Mesenchymal stem cell (in vitro differentiated cells and primary cell): ENCODE measurements around the gene MIDN.

Experiments
- DNase-seq: peaks from one replicate; pipeline ENCODE4 v3.0.0-alpha.2; 2013
- H2AFZ ChIP-seq: one replicate; pipeline ENCODE4 v1.6.1; 2013; ENCODE audit warnings: low read depth, mild to moderate bottlenecking, control low read depth, inconsistent platforms, low read length, moderate library complexity
- H2AK5ac ChIP-seq: 2 replicates; pipeline ENCODE4 v1.6.1; 2013; ENCODE audit warnings: low read length, moderate library complexity, mild to moderate bottlenecking, inconsistent platforms; ENCODE audit not compliant: severe bottlenecking
- H2BK120ac ChIP-seq: one replicate; pipeline ENCODE4 v1.6.1; 2013; ENCODE audit warnings: low read depth, mild to moderate bottlenecking, inconsistent platforms, low read length, moderate library complexity
- H2BK12ac ChIP-seq, 2 experiments: one replicate each; pipeline ENCODE4 v1.6.1; 2013; ENCODE audit warnings: inconsistent platforms in 2 of 2, low read length in 2 of 2, mild to moderate bottlenecking in 2 of 2, moderate library complexity in 2 of 2, control low read depth in 1 of 2
- H2BK15ac ChIP-seq: one replicate; pipeline ENCODE4 v1.6.1; 2013; ENCODE audit warnings: mild to moderate bottlenecking, low read depth, inconsistent platforms; ENCODE audit not compliant: poor library complexity, severe bottlenecking
- H2BK5ac ChIP-seq: 2 replicates; pipeline ENCODE4 v1.6.1; 2013; ENCODE audit warnings: low read depth, mild to moderate bottlenecking, low read length, control low read depth, inconsistent platforms; ENCODE audit not compliant: poor library complexity, severe bottlenecking
- H3K14ac ChIP-seq, 2 experiments: one replicate each; pipeline ENCODE4 v1.6.1; 2013; ENCODE audit warnings: inconsistent platforms in 2 of 2, low read length in 2 of 2, control low read depth in 1 of 2, mild to moderate bottlenecking in 1 of 2, moderate library complexity in 1 of 2
- H3K18ac ChIP-seq, 2 experiments: one replicate each; pipeline ENCODE4 v1.6.1; 2013; ENCODE audit warnings: inconsistent platforms in 2 of 2, low read length in 2 of 2, control low read depth in 1 of 2, low read depth in 1 of 2, mild to moderate bottlenecking in 1 of 2
- H3K23ac ChIP-seq, 2 experiments: one replicate each; pipeline ENCODE4 v1.6.1; 2013; ENCODE audit warnings: inconsistent platforms in 2 of 2, low read length in 2 of 2, mild to moderate bottlenecking in 2 of 2, moderate library complexity in 2 of 2, control low read depth in 1 of 2
- H3K27ac ChIP-seq: 2 replicates; pipeline ENCODE4 v1.5.1; 2013; ENCODE audit warnings: mild to moderate bottlenecking, moderate library complexity, low read length, control low read depth, inconsistent platforms; ENCODE audit not compliant: poor library complexity, severe bottlenecking
- H3K27me3 ChIP-seq, 2 experiments: 2 replicates each; pipeline versions ENCODE4 v1.6.1 to v1.7.0; 2013; ENCODE audit warnings: low read length in 2 of 2, mild to moderate bottlenecking in 2 of 2, moderate library complexity in 2 of 2, control low read depth in 1 of 2, inconsistent platforms in 1 of 2; ENCODE audit not compliant: control insufficient read depth in 1 of 2, insufficient read depth in 1 of 2
- H3K36me3 ChIP-seq, 2 experiments: 2 replicates each; pipeline versions ENCODE4 v1.6.1 to v1.7.0; 2013; ENCODE audit warnings: low read length in 2 of 2, control low read depth in 1 of 2, inconsistent platforms in 1 of 2, low read depth in 1 of 2, mild to moderate bottlenecking in 1 of 2; ENCODE audit not compliant: insufficient read depth in 2 of 2, control insufficient read depth in 1 of 2
- H3K4ac ChIP-seq, 2 experiments: one replicate each; pipeline ENCODE4 v1.6.1; 2013; ENCODE audit warnings: inconsistent platforms in 2 of 2, low read length in 2 of 2, mild to moderate bottlenecking in 2 of 2, moderate library complexity in 2 of 2, control low read depth in 1 of 2, low read depth in 1 of 2
- H3K4me1 ChIP-seq: 2 replicates; pipeline ENCODE4 v1.6.1; 2013; ENCODE audit warnings: low read depth, low read length, control low read depth; ENCODE audit not compliant: control insufficient read depth, insufficient read depth
- H3K4me2 ChIP-seq: 2 replicates; pipeline ENCODE4 v1.6.1; 2013; ENCODE audit warnings: low read length, mild to moderate bottlenecking, inconsistent platforms; ENCODE audit not compliant: poor library complexity, severe bottlenecking
- H3K4me3 ChIP-seq, 2 experiments: 2 replicates each; pipeline versions ENCODE4 v1.5.1 to v1.7.0; 2013; ENCODE audit warnings: low read length in 2 of 2, mild to moderate bottlenecking in 2 of 2, control low read depth in 1 of 2, low read depth in 1 of 2; ENCODE audit not compliant: insufficient read depth in 1 of 2
- H3K79me1 ChIP-seq: replicated peaks from 2 replicates; pipeline ENCODE4 v1.6.1; 2013; ENCODE audit warnings: mild to moderate bottlenecking, control low read depth, low read length, inconsistent platforms; ENCODE audit not compliant: poor library complexity, severe bottlenecking
- H3K9ac ChIP-seq: 2 replicates; pipeline ENCODE4 v1.7.0; 2013; ENCODE audit warnings: mild to moderate bottlenecking, low read length, moderate library complexity
- H3K9me3 ChIP-seq: 2 replicates; pipeline ENCODE4 v1.7.0; 2013; ENCODE audit warnings: mild to moderate bottlenecking, low read length; ENCODE audit not compliant: control insufficient read depth
- H4K8ac ChIP-seq: one replicate; pipeline ENCODE4 v1.6.1; 2013; ENCODE audit warnings: inconsistent platforms, mild to moderate bottlenecking, low read length, moderate library complexity
- H4K91ac ChIP-seq: one replicate; pipeline ENCODE4 v1.6.1; 2013; ENCODE audit warnings: mild to moderate bottlenecking, low read length, inconsistent platforms
- WGBS: methylation state at CpG from one replicate; pipeline ENCODE4 v1.1.7; 2013; ENCODE audit warnings: mixed read lengths; 5-methylcytosine and 5-hydroxymethylcytosine counted together

Gene MIDN

GRCh38 chr19:1259876-1260748 lies 11.7 kb downstream of the MIDN start:
- Histone ChIP-seq H3K4ac (peak overlapping the region; percentile 24 to 73), H3K36me3 (peaks cover 32 to 53% of the 10 kb centered on the region in 2 experiments), H3K9me3 (no peaks in the 10 kb centered on the region), H2BK12ac (peak overlapping the region; percentile 78 to 92), H3K27me3 (no peaks in the 10 kb centered on the region), H3K14ac (no peak overlapping the region), H4K91ac (peak overlapping the region; percentile 92), H3K79me1 (peaks cover 4% of the 10 kb centered on the region), H3K4me2 (peak overlapping the region; percentile 69), H3K4me1 (peaks cover 80% of the 10 kb centered on the region), H3K4me3 (peak overlapping the region; percentile 34 to 61), H2BK5ac (no peak overlapping the region), H2AK5ac (peak overlapping the region; percentile 90), H2AFZ (no peak overlapping the region), H4K8ac (peak overlapping the region; percentile 80), H2BK15ac (peak overlapping the region; percentile 52), H3K18ac (peak overlapping the region; percentile 88 to 94), H2BK120ac (peak overlapping the region; percentile 88), H3K23ac (peak overlapping the region in 1 of 2 experiments; percentile 30), H3K27ac (peak overlapping the region; percentile 70), H3K9ac (peak overlapping the region; percentile 81)
- DNase-seq, result no peak
- WGBS, result 17% methylated on average over 25 of the region's 33 CpGs

GRCh38 chr19:1260749-1261537 lies 12.6 kb downstream of the MIDN start:
- 2% methylated on average over 70 of the region's 83 CpGs for WGBS
- Histone ChIP-seq H3K9ac (peak overlapping the region; percentile 91), H4K8ac (peak overlapping the region; percentile 93), H2BK120ac (peak overlapping the region; percentile 97), H2AFZ (no peak overlapping the region), H3K4ac (peak overlapping the region; percentile 90 to 97), H3K4me2 (peak overlapping the region; percentile 94), H3K27ac (peak overlapping the region; percentile 78), H3K23ac (peak overlapping the region in 1 of 2 experiments; percentile 95), H3K27me3 (no peaks in the 10 kb centered on the region), H2BK12ac (peak overlapping the region; percentile 90 to 92), H2AK5ac (peak overlapping the region; percentile 55), H3K18ac (peak overlapping the region; percentile 98 to 99), H3K9me3 (no peaks in the 10 kb centered on the region), H3K36me3 (peaks cover 24 to 45% of the 10 kb centered on the region in 2 experiments), H3K14ac (peak overlapping the region in 1 of 2 experiments; percentile 93), H2BK15ac (peak overlapping the region; percentile 66), H3K4me1 (peaks cover 79% of the 10 kb centered on the region), H3K4me3 (peak overlapping the region; percentile 67 to 80), H4K91ac (peak overlapping the region; percentile 99), H2BK5ac (peak overlapping the region; percentile 94), H3K79me1 (peaks cover 4% of the 10 kb centered on the region)
- DNase-seq, result peak; percentile 95

GRCh38 chr19:1261538-1261797 lies 13.1 kb downstream of the MIDN start:
- H3K36me3 ChIP-seq, result peaks cover 21 to 41% of the 10 kb centered on the region in 2 experiments
- 22% methylated on average over 14 of the region's 14 CpGs for whole genome bisulfite sequencing
- no peaks in the 10 kb centered on the region for H3K9me3 ChIP-seq
- peak overlapping the region; percentile 90 to 97 for H3K4ac ChIP-seq
- peak overlapping the region; percentile 94 for H3K4me2 ChIP-seq
- peak overlapping the region; percentile 93 for H4K8ac ChIP-seq
- H3K4me1 ChIP-seq, result peaks cover 81% of the 10 kb centered on the region
- H3K23ac ChIP-seq, result peak overlapping the region in 1 of 2 experiments; percentile 14
- DNase-seq, result peak; percentile 54
- H3K79me1 ChIP-seq, result peaks cover 4% of the 10 kb centered on the region
- H3K27ac ChIP-seq, result peak overlapping the region; percentile 78
- H2AFZ ChIP-seq, result no peak overlapping the region
- H2AK5ac ChIP-seq, result peak overlapping the region; percentile 55
- peak overlapping the region; percentile 99 for H4K91ac ChIP-seq
- H2BK15ac ChIP-seq, result peak overlapping the region; percentile 66
- H2BK120ac ChIP-seq, result peak overlapping the region; percentile 97
- peak overlapping the region; percentile 98 to 99 for H3K18ac ChIP-seq
- peak overlapping the region; percentile 94 for H2BK5ac ChIP-seq
- H2BK12ac ChIP-seq, result peak overlapping the region; percentile 88 to 90
- peak overlapping the region; percentile 91 for H3K9ac ChIP-seq
- H3K14ac ChIP-seq, result peak overlapping the region in 1 of 2 experiments; percentile 93
- H3K4me3 ChIP-seq, result peak overlapping the region; percentile 67 to 80
- H3K27me3 ChIP-seq, result no peaks in the 10 kb centered on the region
